ENCODE results near the gene FAM169A. TPM values are rescaled to one million over a fixed set of nuclear protein-coding genes. Genes with fewer than 3 reads are reported as not detected.
"Not testable (repeated sequence)": the region's sequence is repeated elsewhere in the genome, so short reads cannot be mapped to it uniquely, and the experiment has no call there.

Gene FAM169A
- total and polyA plus RNA-seq, 4 donors: 20.1 to 62.9 (median 31.4) TPM

DNA sequence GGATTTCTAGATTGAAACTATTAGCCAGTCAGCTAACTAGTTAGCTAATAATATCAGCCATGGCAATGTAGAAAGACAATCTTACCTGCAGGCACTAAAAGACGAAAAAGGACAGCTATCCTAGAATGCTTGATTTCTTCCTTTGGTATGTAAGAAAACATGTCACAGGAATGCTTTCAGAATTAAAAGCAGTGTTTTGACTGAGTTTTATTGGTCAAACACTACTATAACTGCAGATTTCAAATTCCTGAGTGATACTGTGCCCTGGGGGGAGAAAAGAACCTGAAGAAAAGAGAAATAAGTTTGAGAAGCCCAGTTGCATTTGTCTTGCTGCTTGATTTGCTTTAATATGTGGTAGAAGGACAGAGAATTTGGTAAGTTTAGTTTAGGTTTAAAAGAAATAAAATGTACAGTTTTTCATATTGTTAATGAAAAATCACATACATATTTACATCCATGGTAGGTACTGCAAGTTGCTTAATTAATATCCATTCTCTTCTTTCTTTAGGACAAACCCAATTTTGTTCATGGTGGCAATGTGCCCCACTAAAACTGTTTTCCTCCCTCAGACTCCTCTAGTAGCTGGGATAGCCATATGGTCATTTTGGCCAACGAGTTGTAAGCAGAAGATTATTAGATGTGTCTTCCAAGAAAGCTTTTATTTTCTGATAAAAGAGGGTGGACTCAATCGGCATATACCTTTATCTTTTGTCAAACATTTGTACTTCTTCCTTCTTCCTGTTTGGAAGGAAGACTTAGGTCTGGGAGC is 4.3 kb upstream of the FAM169A start:
- WGBS (ENCODE audit: insufficient coverage): no CpG with 5 or more reads among the region's 3 CpGs
- H3K36me3 ChIP-seq (ENCODE audit: control insufficient read depth, insufficient read depth, low read length): no peaks in the 10 kb centered on the region
- peaks cover 5% of the 10 kb centered on the region for H3K4me1 ChIP-seq (ENCODE audit: control insufficient read depth, insufficient read depth, low read length)
- DNase-seq (ENCODE audit: low read depth in 4 of 6, low spot score in 6 of 6): no peak
- H3K27ac ChIP-seq (ENCODE audit: low read depth, low read length): no peak overlapping the region
- peaks cover 2% of the 10 kb centered on the region for H3K27me3 ChIP-seq (ENCODE audit: control insufficient read depth, insufficient read depth, low read length)
- no peaks in the 10 kb centered on the region for H3K9me3 ChIP-seq (ENCODE audit: control insufficient read depth, insufficient read depth, low read length)
- H3K4me3 ChIP-seq (ENCODE audit: low read depth, low read length): no peak overlapping the region

DNA sequence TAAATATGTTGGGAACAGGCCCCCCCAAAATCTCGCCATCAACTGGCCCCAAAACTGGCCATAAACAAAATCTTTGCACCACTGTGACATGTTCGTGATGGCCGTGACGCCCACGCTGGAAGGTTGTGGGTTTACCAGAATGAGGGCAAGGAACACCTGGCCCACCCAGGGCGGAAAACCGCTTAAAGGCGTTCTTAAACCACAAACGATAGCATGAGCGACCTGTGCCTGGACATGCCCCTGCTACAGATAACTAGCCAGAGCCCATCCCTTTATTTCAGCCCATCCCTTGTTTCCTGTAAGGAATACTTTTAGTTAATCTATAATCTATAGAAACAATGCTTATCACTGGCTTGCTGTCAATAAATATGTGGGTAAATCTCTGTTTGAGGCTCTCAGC is 3.2 kb upstream of the FAM169A start:
- H3K36me3 ChIP-seq (ENCODE audit: control insufficient read depth, insufficient read depth, low read length); H3K27ac ChIP-seq (ENCODE audit: low read depth, low read length); H3K4me1 ChIP-seq (ENCODE audit: control insufficient read depth, insufficient read depth, low read length); DNase-seq (ENCODE audit: low read depth in 4 of 6, low spot score in 6 of 6); H3K9me3 ChIP-seq (ENCODE audit: control insufficient read depth, insufficient read depth, low read length); H3K27me3 ChIP-seq (ENCODE audit: control insufficient read depth, insufficient read depth, low read length); H3K4me3 ChIP-seq (ENCODE audit: low read depth, low read length): not testable (repeated sequence)
- 90% methylated on average over 2 of the region's 10 CpGs for WGBS (ENCODE audit: insufficient coverage)

DNA sequence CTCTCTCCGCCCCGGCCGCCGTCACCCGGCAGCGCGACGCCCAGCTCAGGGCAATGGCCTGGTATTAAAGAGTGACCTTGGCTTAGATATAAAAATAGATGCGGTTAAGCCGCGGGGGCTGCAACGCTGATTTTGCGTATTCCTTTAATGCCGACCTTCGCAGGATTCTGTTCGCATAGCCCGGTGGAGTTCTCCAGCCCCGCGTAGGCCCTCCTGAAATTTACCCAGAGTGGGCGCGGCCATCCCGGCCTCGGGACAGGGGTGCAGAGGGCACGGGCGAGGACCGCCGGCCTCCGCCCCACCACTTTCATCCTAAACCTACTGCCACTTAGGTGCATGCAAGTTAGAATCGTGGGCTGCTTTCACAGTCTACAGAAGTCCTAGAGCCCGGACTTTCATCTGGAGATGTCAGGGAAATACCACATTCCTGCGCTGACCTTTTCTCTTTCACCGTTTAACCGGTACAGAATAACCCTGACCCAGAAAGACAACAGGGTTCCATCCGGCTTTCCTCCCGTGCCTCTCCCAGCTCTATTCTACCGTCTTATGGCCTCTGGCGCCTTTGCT is 492 bp upstream of the FAM169A start:
- H3K9me3 ChIP-seq (ENCODE audit: control insufficient read depth, insufficient read depth, low read length): no peaks in the 10 kb centered on the region
- no peak overlapping the region for H3K27ac ChIP-seq (ENCODE audit: low read depth, low read length)
- H3K4me3 ChIP-seq (ENCODE audit: low read depth, low read length): peak overlapping the region; percentile 46
- H3K4me1 ChIP-seq (ENCODE audit: control insufficient read depth, insufficient read depth, low read length): peaks cover 5% of the 10 kb centered on the region
- H3K36me3 ChIP-seq (ENCODE audit: control insufficient read depth, insufficient read depth, low read length): no peaks in the 10 kb centered on the region
- peak in 4 of 6 donors; percentile 23 to 68 (median 44) for DNase-seq (ENCODE audit: low read depth in 4 of 6, low spot score in 6 of 6)
- 4% methylated on average over 32 of the region's 37 CpGs for WGBS (ENCODE audit: insufficient coverage)
- peaks cover 2% of the 10 kb centered on the region for H3K27me3 ChIP-seq (ENCODE audit: control insufficient read depth, insufficient read depth, low read length)

DNA sequence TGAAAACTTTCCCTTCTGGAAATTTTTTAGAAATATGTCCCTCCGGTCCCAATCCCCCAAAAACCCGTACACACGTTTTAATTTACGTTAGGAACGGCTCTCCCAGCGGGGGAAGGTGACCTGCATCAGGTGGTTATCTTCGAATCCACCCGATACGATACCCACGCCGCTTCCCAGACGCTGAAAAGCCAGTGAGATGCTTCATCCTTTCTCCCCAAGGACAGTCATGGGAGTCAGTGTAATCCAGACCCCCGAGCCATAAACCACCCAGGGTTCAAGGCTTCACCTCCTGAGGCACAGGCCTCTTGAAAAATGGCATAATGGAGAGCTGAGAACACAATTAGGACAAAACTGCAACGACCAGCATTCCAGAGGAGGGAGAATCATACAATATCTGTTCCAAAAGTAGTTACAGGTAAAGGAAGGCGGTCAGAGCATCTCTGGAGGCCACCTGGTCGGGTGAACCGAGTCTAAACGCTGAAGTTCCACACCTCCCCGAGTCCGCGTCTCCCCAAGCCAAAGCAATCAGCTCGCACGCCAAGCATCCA is 857 bp downstream of the FAM169A start:
- WGBS (ENCODE audit: insufficient coverage): 9% methylated on average over 22 of the region's 23 CpGs
- H3K27ac ChIP-seq (ENCODE audit: low read depth, low read length): peak overlapping the region; percentile 51
- H3K9me3 ChIP-seq (ENCODE audit: control insufficient read depth, insufficient read depth, low read length): no peaks in the 10 kb centered on the region
- peaks cover 2% of the 10 kb centered on the region for H3K27me3 ChIP-seq (ENCODE audit: control insufficient read depth, insufficient read depth, low read length)
- H3K4me1 ChIP-seq (ENCODE audit: control insufficient read depth, insufficient read depth, low read length): peaks cover 5% of the 10 kb centered on the region
- peak overlapping the region; percentile 63 for H3K4me3 ChIP-seq (ENCODE audit: low read depth, low read length)
- DNase-seq (ENCODE audit: low read depth in 4 of 6, low spot score in 6 of 6): peak in 2 of 6 donors; percentile 15 to 74
- no peaks in the 10 kb centered on the region for H3K36me3 ChIP-seq (ENCODE audit: control insufficient read depth, insufficient read depth, low read length)

DNA sequence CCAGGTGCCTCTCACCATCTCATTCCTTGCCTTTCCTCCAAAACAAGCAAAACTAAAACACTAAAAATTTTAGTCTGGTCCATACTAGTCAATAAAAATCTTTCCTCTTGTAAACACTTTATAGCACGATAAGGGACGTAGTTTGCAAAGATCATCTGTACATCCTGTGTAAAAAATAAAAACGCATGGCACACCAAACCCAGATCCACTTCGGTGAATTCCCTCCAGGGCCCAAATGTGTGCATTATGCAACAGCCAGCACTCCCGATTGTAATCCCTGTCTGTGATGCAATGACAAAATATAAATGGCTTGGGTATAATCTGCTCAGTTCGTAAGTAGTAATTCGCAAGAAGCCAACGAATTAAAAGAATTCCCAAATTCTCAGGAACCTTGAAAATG is 1.4 kb downstream of the FAM169A start:
- H3K27me3 ChIP-seq (ENCODE audit: control insufficient read depth, insufficient read depth, low read length): peaks cover 2% of the 10 kb centered on the region
- H3K36me3 ChIP-seq (ENCODE audit: control insufficient read depth, insufficient read depth, low read length): no peaks in the 10 kb centered on the region
- peaks cover 5% of the 10 kb centered on the region for H3K4me1 ChIP-seq (ENCODE audit: control insufficient read depth, insufficient read depth, low read length)
- H3K9me3 ChIP-seq (ENCODE audit: control insufficient read depth, insufficient read depth, low read length): no peaks in the 10 kb centered on the region
- no CpG with 5 or more reads among the region's 8 CpGs for WGBS (ENCODE audit: insufficient coverage)
- peak overlapping the region; percentile 63 for H3K4me3 ChIP-seq (ENCODE audit: low read depth, low read length)
- H3K27ac ChIP-seq (ENCODE audit: low read depth, low read length): peak overlapping the region; percentile 51
- DNase-seq (ENCODE audit: low read depth in 4 of 6, low spot score in 6 of 6): peak in 2 of 6 donors; percentile 17 to 43

DNA sequence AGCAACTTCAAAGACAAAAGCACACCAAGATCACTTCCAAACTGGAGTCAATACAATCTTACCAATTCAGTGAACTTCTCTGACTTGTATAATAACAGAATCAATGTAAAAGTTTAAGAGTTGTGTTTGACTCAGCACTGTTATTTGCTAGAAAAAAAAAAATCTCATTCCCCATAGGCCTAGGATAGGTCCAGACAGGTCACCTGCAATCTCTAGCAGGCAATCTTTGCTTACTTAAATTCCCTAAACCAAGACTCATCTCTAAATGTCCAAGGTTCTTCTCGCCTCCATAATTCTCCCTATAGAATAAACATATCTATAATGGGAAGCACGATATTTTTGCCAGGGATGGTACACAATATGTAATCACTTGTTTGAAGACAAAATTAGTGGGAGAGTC is 2.5 kb downstream of the FAM169A start:
- H3K27me3 ChIP-seq (ENCODE audit: control insufficient read depth, insufficient read depth, low read length): peaks cover 2% of the 10 kb centered on the region

DNA sequence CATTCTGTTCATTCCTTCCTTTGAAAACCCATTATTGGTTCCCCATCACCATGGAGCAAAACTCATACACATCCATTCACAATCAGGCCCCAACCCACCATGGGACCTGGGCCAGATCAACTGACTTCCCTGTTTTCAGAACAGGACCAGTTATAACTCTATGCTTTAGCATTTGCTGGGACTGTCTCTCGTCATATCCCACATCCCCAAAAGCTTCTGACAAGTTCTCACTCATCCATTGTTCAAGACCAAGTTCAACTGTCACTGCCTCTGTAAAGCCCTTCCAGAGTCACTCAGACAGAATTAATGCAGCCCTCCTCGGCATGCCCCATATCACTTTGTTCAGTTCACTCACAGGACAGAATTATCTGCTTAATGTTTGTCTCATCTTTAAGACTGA is 4.0 kb downstream of the FAM169A start:
- Histone ChIP-seq H3K4me1 (ENCODE audit: control insufficient read depth, insufficient read depth, low read length) (peaks cover 5% of the 10 kb centered on the region), H3K9me3 (ENCODE audit: control insufficient read depth, insufficient read depth, low read length) (no peaks in the 10 kb centered on the region), H3K36me3 (ENCODE audit: control insufficient read depth, insufficient read depth, low read length) (no peaks in the 10 kb centered on the region), H3K27me3 (ENCODE audit: control insufficient read depth, insufficient read depth, low read length) (peaks cover 2% of the 10 kb centered on the region), H3K27ac (ENCODE audit: low read depth, low read length) (no peak overlapping the region), H3K4me3 (ENCODE audit: low read depth, low read length) (no peak overlapping the region)
- no peak for DNase-seq (ENCODE audit: low read depth in 4 of 6, low spot score in 6 of 6)
- WGBS (ENCODE audit: insufficient coverage): 31% methylated on average over 2 of the region's 2 CpGs

More for the DNA sequence above, 2.5 kb downstream of the FAM169A start:
- H3K9me3 ChIP-seq (ENCODE audit: control insufficient read depth, insufficient read depth, low read length): no peaks in the 10 kb centered on the region
- no peaks in the 10 kb centered on the region for H3K36me3 ChIP-seq (ENCODE audit: control insufficient read depth, insufficient read depth, low read length)
- DNase-seq (ENCODE audit: low read depth in 4 of 6, low spot score in 6 of 6): no peak
- H3K27ac ChIP-seq (ENCODE audit: low read depth, low read length): no peak overlapping the region
- no peak overlapping the region for H3K4me3 ChIP-seq (ENCODE audit: low read depth, low read length)
- H3K4me1 ChIP-seq (ENCODE audit: control insufficient read depth, insufficient read depth, low read length): peaks cover 5% of the 10 kb centered on the region
- no CpG with 5 or more reads among the region's 2 CpGs for WGBS (ENCODE audit: insufficient coverage)

DNA sequence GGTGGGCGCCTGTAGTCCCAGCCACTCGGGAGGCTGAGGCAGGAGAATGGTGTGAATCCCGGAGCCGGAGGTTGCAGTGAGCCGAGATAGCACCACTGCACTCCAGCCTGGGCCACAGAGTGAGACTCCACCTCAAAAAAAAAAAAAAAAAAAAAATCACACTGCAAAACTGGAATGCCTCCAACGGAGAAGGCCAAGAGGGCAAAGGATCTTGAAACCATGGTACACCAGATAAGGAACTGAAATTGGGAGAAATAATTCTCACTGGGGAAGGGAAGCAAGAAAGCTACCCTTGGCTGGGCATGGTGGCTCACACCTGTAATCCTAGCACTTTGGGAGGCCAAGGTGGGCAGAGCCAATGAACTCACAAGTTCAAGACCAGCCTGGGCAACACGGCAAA is 9.2 kb downstream of the FAM169A start:
- not testable (repeated sequence) for H3K27ac ChIP-seq (ENCODE audit: low read depth, low read length); H3K9me3 ChIP-seq (ENCODE audit: control insufficient read depth, insufficient read depth, low read length); H3K27me3 ChIP-seq (ENCODE audit: control insufficient read depth, insufficient read depth, low read length); DNase-seq (ENCODE audit: low read depth in 4 of 6, low spot score in 6 of 6); H3K4me3 ChIP-seq (ENCODE audit: low read depth, low read length); H3K4me1 ChIP-seq (ENCODE audit: control insufficient read depth, insufficient read depth, low read length); H3K36me3 ChIP-seq (ENCODE audit: control insufficient read depth, insufficient read depth, low read length)
- WGBS (ENCODE audit: insufficient coverage): 100% methylated on average over 1 of the region's 7 CpGs

DNA sequence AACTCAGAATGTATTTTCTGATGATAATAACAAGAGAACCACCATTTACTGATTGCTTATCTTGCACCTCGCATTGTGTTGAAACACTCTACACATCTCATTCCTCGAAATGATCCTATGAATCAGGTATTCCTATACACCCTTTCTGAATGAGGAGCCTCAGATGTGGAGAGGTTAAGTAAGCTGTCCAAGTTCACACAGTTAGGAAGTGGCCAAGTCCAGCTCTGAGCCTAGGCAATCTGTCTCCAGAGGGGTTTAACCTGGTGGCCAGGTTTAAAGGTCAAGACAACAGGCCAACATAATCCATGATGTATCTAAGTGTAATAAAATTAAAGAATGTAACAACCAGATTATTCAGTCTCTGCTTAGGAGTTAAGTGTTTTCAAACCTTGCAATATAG is 12.9 kb downstream of the FAM169A start:
- DNase-seq (ENCODE audit: low read depth in 4 of 6, low spot score in 6 of 6): no peak
- no CpG with 5 or more reads among the region's 2 CpGs for WGBS (ENCODE audit: insufficient coverage)

More for the DNA sequence above, 12.9 kb downstream of the FAM169A start:
- no peaks in the 10 kb centered on the region for H3K36me3 ChIP-seq (ENCODE audit: control insufficient read depth, insufficient read depth, low read length)
- H3K4me3 ChIP-seq (ENCODE audit: low read depth, low read length): no peak overlapping the region
- H3K9me3 ChIP-seq (ENCODE audit: control insufficient read depth, insufficient read depth, low read length): no peaks in the 10 kb centered on the region
- no peaks in the 10 kb centered on the region for H3K4me1 ChIP-seq (ENCODE audit: control insufficient read depth, insufficient read depth, low read length)
- H3K27ac ChIP-seq (ENCODE audit: low read depth, low read length): no peak overlapping the region
- no peaks in the 10 kb centered on the region for H3K27me3 ChIP-seq (ENCODE audit: control insufficient read depth, insufficient read depth, low read length)
